VCaP (cell line): ENCODE results near the gene TTYH2.

Experiments
- H3K27ac ChIP-seq: fragments of 450-650 bp; 2 replicates; pipeline ENCODE4 v1.5.1; 2017
- TF ChIP-seq, protein P1 (sequence below): fragments of 450-650 bp; conservative IDR thresholded peaks from 2 replicates; pipeline ENCODE4 v1.5.1; 2017; ENCODE audit warnings: mild to moderate bottlenecking, moderate library complexity

Gene TTYH2, protein sequence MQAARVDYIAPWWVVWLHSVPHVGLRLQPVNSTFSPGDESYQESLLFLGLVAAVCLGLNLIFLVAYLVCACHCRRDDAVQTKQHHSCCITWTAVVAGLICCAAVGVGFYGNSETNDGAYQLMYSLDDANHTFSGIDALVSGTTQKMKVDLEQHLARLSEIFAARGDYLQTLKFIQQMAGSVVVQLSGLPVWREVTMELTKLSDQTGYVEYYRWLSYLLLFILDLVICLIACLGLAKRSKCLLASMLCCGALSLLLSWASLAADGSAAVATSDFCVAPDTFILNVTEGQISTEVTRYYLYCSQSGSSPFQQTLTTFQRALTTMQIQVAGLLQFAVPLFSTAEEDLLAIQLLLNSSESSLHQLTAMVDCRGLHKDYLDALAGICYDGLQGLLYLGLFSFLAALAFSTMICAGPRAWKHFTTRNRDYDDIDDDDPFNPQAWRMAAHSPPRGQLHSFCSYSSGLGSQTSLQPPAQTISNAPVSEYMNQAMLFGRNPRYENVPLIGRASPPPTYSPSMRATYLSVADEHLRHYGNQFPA

DNA sequence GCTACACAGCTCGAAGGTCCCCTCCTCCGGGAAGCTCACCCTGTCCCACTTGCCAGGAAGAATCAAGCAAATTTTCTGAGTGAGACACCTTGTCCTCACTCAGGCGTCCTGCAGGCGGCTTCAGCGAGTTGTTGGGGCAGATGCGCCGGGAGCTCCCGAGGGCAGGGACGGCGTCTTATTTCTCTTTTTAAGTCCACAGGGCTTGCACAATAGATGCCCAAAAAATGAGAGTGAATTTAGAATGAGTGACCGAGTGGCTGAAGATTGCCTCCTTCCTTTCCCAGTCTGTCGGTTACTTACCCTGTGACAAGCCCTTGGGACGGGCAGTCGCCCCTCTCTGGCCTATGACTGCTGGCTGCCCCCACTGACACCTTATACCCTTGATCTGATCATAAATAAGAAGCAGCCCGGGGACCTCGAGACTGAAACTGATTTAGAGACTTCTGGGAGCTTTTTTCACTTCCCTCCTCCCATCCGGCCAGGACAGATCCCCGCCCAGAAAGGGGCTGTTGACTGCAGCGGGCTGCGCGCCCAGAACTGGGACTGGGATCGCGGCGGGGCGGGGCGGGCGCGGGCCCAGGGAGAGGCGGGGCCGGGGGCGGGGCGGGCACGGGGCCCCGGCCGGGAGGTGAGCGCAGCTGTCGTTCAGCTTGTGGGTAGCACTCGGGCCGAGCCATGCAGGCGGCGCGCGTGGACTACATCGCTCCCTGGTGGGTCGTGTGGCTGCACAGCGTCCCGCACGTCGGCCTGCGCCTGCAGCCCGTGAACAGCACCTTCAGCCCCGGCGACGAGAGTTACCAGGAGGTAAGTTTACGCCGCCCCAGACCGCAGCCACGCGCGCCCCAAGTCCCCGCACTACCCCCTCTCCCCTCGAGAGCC lies at the start of gene TTYH2:
Gene TTYH2 (plus strand): TSS at position 659 of the 879 bp plus-strand sequence. CDS start 17 bp downstream, at position 676.
- peak within 1 kb of the TSS; percentile 62 for H3K27ac ChIP-seq
- TF ChIP-seq, protein P1, sequence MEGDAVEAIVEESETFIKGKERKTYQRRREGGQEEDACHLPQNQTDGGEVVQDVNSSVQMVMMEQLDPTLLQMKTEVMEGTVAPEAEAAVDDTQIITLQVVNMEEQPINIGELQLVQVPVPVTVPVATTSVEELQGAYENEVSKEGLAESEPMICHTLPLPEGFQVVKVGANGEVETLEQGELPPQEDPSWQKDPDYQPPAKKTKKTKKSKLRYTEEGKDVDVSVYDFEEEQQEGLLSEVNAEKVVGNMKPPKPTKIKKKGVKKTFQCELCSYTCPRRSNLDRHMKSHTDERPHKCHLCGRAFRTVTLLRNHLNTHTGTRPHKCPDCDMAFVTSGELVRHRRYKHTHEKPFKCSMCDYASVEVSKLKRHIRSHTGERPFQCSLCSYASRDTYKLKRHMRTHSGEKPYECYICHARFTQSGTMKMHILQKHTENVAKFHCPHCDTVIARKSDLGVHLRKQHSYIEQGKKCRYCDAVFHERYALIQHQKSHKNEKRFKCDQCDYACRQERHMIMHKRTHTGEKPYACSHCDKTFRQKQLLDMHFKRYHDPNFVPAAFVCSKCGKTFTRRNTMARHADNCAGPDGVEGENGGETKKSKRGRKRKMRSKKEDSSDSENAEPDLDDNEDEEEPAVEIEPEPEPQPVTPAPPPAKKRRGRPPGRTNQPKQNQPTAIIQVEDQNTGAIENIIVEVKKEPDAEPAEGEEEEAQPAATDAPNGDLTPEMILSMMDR, result 0 out of 2 replicates have a peak, but pooled peaks have one; percentile 7

- TF ChIP-seq, protein P1, result no peak
- no peak overlapping the region for H3K27ac ChIP-seq
Measured at GRCh38 chr17:74163836-74164235, 49.5 kb upstream of the TTYH2 start.

DNA sequence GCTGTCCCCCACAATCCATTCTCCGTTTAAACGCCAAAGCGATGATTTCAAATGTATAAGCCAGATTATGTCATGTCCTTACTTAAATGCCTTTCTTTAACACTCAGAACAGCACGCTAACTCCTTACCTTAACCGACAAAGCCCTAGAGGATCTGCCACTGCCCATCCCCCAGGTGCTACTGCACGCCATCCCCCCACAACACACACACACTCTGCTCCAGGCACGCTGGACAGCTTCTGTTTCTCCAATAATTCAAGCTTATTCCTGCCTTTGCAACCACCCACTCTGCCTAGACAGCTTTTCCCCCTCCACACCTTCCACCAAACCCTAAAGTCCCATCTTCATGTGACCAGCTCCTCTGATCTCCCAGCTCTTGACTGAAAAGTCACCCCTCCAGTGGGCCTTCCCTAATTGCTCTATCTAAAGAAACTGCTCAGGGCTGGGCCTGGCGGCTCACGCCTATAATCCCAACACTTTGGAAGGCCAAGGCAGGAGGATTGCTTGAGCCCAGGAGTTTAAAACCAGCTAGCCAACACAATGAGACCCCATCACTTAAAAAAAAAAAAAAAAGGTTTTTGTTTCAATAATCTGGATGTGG lies 48.8 kb upstream of the TTYH2 start:
- H3K27ac ChIP-seq, result no peak overlapping the region
- TF ChIP-seq, protein P1, result no peak

DNA sequence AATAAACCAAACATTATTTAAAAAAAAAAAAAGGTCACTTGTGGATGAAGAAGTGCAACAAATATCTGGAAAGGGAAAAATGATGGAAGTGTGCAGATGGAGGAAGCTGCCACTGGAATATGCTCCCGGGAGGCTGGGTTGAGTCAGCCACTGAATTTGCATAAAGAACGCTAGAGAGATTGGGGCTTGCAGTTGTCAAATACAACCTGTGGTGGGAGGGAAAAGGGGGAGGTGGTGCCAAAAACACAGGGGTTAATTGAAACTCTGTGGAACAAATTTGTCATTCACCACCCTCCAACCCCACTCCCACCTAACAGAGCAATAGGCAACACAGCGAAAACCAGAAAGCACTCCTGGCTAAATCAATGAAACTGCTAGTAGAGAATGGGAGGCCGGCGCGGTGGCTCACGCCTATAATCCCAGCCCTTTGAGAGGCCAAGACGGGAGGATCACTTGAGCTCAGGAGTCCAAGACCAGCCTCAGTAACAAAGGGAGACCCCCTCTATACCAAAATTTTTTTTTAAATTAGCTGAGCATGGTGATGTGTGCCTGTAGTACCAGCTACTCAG lies 47.5 kb upstream of the TTYH2 start:
- H3K27ac ChIP-seq, result no peak overlapping the region
- TF ChIP-seq, protein P1, result no peak

DNA sequence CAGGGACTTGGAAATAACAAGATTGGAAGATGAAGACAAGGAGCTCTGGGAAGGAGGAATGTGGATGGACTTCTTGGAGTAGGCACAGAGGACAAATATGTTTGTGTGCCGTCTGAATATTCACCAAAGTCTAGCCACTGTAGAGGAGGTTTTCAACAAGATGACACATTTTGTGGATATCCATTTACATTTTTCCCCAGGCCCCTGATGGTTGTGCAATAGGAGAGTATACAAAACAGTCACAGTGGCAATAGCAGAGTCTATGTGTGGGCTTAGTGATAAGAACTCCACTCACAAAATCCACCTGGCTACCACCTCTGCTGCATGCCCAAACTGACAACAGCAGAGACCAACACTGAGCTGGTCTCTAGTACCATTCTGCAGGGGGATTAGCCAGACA lies 42.4 kb upstream of the TTYH2 start:
- no peak overlapping the region for H3K27ac ChIP-seq
- TF ChIP-seq, protein P1, result no peak

DNA sequence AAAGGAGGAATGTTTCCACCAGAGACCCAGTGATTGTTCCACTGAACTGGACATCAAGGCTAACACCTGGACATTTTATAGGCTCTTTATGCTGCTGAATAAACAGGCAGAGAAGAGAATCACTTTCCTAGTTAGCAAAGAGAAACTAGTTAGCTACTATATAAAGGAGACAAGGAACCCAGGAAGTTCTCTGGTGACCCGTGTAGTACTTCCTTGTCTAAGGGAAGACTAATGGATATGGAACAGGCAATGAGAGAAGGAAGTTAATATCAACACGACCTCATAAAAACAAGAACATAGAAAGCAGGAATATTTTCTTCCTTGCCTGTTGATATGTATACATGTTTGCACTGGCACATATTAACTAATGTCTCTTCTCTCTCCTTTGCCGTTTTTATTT lies 40.7 kb upstream of the TTYH2 start:
- TF ChIP-seq, protein P1, result no peak
- no peak overlapping the region for H3K27ac ChIP-seq
